ENCODE data around the gene DLGAP1. TPM values are rescaled to one million over a fixed set of nuclear protein-coding genes. Genes with fewer than 3 reads are reported as not detected.

DLGAP1 gene
- total RNA-seq, 1 experiment from 2014 or later = 23.2 TPM

DNA sequence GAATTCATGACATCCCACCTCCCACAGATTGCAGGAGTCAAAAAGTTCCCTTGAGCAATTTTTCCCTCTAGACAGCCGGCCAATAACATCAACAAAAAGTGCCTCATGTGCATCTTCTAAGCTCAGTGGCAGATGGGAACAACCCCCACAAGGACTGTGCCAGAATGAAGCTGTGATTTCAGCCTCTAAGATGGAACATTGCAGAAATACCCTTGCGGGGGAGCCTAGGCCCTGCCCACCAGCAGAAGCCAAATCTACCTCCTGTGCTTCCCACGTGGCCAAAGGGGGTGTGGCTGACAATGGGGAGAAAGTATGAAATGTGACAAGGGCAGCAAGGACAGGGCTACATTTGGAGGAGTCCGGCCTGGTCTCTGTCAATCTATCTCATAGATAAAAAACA lies 522.8 kb downstream of the DLGAP1 start:
- WGBS (ENCODE audit: extremely low coverage, insufficient read length, low lambda C conversion rate) = no CpG with 5 or more reads among the region's 4 CpGs

More for the DNA sequence above, 522.8 kb downstream of the DLGAP1 start:
- Histone ChIP-seq H3K79me2 (ENCODE audit: insufficient read depth, low read length) (no peaks in the 10 kb centered on the region), H3K9me3 (ENCODE audit: control insufficient read depth, low read depth, low read length) (no peaks in the 10 kb centered on the region), H2AK5ac (ENCODE audit: insufficient read length, low read length) (no peak overlapping the region), H2BK15ac (ENCODE audit: low read depth, low read length) (no peak overlapping the region), H4K91ac (ENCODE audit: insufficient read length, low read depth, low read length) (no peak overlapping the region), H3K4me2 (ENCODE audit: insufficient read depth, insufficient read length, low read length) (no peak overlapping the region), H3K27ac (ENCODE audit: insufficient read length, low read depth, low read length) (no peak overlapping the region), H2BK12ac (ENCODE audit: insufficient read length, low read depth, low read length) (no peak overlapping the region), H3K23me2 (ENCODE audit: insufficient read length, low read depth, low read length, poor library complexity, severe bottlenecking) (no peaks in the 10 kb centered on the region), H3K56ac (ENCODE audit: insufficient read length, low read depth, low read length) (no peak overlapping the region), H2AFZ (ENCODE audit: low read length) (no peak overlapping the region), H4K5ac (ENCODE audit: insufficient read length, low read depth, low read length) (no peak overlapping the region), H3K18ac (ENCODE audit: insufficient read length, low read depth, low read length) (no peak overlapping the region), H4K20me1 (ENCODE audit: control insufficient read depth, insufficient read depth, insufficient read length) (no peaks in the 10 kb centered on the region), H3K27me3 (ENCODE audit: insufficient read depth, low read length) (no peaks in the 10 kb centered on the region), H3T11ph (ENCODE audit: low read length) (no peak overlapping the region), H4K8ac (replicated peaks; ENCODE audit: insufficient read length, low read depth, low read length) (no peak overlapping the region), H3K23ac (ENCODE audit: insufficient read length, low read depth, low read length) (no peak overlapping the region), H3K4me1 (ENCODE audit: insufficient read depth, low read length) (peaks cover 4% of the 10 kb centered on the region; the same call in 1 of the 2 replicates), H2BK20ac (ENCODE audit: low read depth, low read length, poor library complexity, severe bottlenecking) (no peak overlapping the region), H2BK120ac (ENCODE audit: low read depth, low read length, poor library complexity, severe bottlenecking) (no peak overlapping the region), H2BK5ac (ENCODE audit: insufficient read length, low read length) (no peak overlapping the region), H3K79me1 (ENCODE audit: insufficient read depth, low read depth, low read length, poor library complexity, severe bottlenecking) (no peaks in the 10 kb centered on the region), H3K14ac (ENCODE audit: insufficient read depth, low read length) (no peak overlapping the region), H3K4ac (ENCODE audit: low read depth, low read length) (no peak overlapping the region), H3K9ac (ENCODE audit: extremely low read depth, insufficient read length, low read length) (no peak overlapping the region)
- no peaks in the 10 kb centered on the region for H3K27me3 Mint-ChIP-seq (ENCODE audit: low read depth)
- no peak overlapping the region; a peak in 1 of 5 replicates for H3K4me3 Mint-ChIP-seq
- TF ChIP-seq, protein P1, sequence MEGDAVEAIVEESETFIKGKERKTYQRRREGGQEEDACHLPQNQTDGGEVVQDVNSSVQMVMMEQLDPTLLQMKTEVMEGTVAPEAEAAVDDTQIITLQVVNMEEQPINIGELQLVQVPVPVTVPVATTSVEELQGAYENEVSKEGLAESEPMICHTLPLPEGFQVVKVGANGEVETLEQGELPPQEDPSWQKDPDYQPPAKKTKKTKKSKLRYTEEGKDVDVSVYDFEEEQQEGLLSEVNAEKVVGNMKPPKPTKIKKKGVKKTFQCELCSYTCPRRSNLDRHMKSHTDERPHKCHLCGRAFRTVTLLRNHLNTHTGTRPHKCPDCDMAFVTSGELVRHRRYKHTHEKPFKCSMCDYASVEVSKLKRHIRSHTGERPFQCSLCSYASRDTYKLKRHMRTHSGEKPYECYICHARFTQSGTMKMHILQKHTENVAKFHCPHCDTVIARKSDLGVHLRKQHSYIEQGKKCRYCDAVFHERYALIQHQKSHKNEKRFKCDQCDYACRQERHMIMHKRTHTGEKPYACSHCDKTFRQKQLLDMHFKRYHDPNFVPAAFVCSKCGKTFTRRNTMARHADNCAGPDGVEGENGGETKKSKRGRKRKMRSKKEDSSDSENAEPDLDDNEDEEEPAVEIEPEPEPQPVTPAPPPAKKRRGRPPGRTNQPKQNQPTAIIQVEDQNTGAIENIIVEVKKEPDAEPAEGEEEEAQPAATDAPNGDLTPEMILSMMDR (conservative IDR thresholded peaks at IDR 0.05) = no peak
- no peak overlapping the region for H3K27ac Mint-ChIP-seq
- DNase-seq = no peak
- no peaks in the 10 kb centered on the region for H3K36me3 Mint-ChIP-seq (ENCODE audit: insufficient read depth in 1 of 3, low read depth in 3 of 3)
- H3K4me1 Mint-ChIP-seq = peaks cover 14 to 18% of the 10 kb centered on the region in 2 experiments
- no peaks in the 10 kb centered on the region for H3K9me3 Mint-ChIP-seq
